ENCODE results near the gene TIMM22.
"Not testable (repeated sequence)": the region's sequence is repeated elsewhere in the genome, so short reads cannot be mapped to it uniquely, and the experiment has no call there.

The TIMM22 gene

GRCh38 chr17:996554-997344, at the start of gene TIMM22:
Gene TIMM22 (plus strand): TSS chr17:997129. CDS start chr17:997143, 14 bp downstream.
- DNase-seq (ENCODE audit: low spot score): peak; percentile 98

- DNase-seq (ENCODE audit: low spot score): no peak
These were observed 48.6 kb upstream of the TIMM22 start for GRCh38 chr17:948284-948852.

- no peak for DNase-seq (ENCODE audit: low spot score)
These were observed 47.2 kb upstream of the TIMM22 start for GRCh38 chr17:949623-950303.

GRCh38 chr17:951325-952132, 45.4 kb upstream of the TIMM22 start:
- peak; percentile 57 for DNase-seq (ENCODE audit: low spot score)

GRCh38 chr17:952592-952991, 44.3 kb upstream of the TIMM22 start:
- DNase-seq (ENCODE audit: low spot score): not testable (repeated sequence)

GRCh38 chr17:953767-954166, 43.2 kb upstream of the TIMM22 start:
- no peak for DNase-seq (ENCODE audit: low spot score)

- no peak for DNase-seq (ENCODE audit: low spot score)
These were observed 42.3 kb upstream of the TIMM22 start for GRCh38 chr17:954431-955164.

- DNase-seq (ENCODE audit: low spot score): no peak
These were observed 40.0 kb upstream of the TIMM22 start for GRCh38 chr17:956905-957304.

- no peak for DNase-seq (ENCODE audit: low spot score)
These were observed 39.0 kb upstream of the TIMM22 start for GRCh38 chr17:957856-958421.

GRCh38 chr17:958712-959451, 38.0 kb upstream of the TIMM22 start:
- no peak for DNase-seq (ENCODE audit: low spot score)

- no peak for DNase-seq (ENCODE audit: low spot score)
These were observed 34.8 kb upstream of the TIMM22 start for GRCh38 chr17:962166-962565.

- DNase-seq (ENCODE audit: low spot score): no peak
These were observed 34.3 kb upstream of the TIMM22 start for GRCh38 chr17:962670-963069.

GRCh38 chr17:964876-965275, 32.1 kb upstream of the TIMM22 start:
- DNase-seq (ENCODE audit: low spot score): no peak

- no peak for DNase-seq (ENCODE audit: low spot score)
These were observed 31.5 kb upstream of the TIMM22 start for GRCh38 chr17:965311-965989.

- no peak for DNase-seq (ENCODE audit: low spot score)
These were observed 29.8 kb upstream of the TIMM22 start for GRCh38 chr17:967122-967521.

- peak; percentile 15 for DNase-seq (ENCODE audit: low spot score)
These were observed 27.9 kb upstream of the TIMM22 start for GRCh38 chr17:968812-969730.

GRCh38 chr17:969811-970355, 27.0 kb upstream of the TIMM22 start:
- peak; percentile 34 for DNase-seq (ENCODE audit: low spot score)

GRCh38 chr17:970364-970763, 26.6 kb upstream of the TIMM22 start:
- no peak for DNase-seq (ENCODE audit: low spot score)

GRCh38 chr17:971861-972260, 25.1 kb upstream of the TIMM22 start:
- not testable (repeated sequence) for DNase-seq (ENCODE audit: low spot score)

Data from LoVo (cell line).